HG02943 (cell line): ENCODE data around the gene ALKAL2.

ENCODE experiments used
- ATAC-seq: cut with Tn5 transposase; IDR thresholded peaks from one replicate; pipeline ENCODE4 v1.9.1; 2021; ENCODE audit warnings: mild to moderate bottlenecking, low read depth, moderate library complexity; ENCODE audit not compliant: unreplicated experiment

The ALKAL2 gene

GRCh38 chr2:295090-295489, 7.2 kb upstream of the ALKAL2 start:
- no peak for ATAC-seq

GRCh38 chr2:290090-290722, 2.3 kb upstream of the ALKAL2 start:
- ATAC-seq, result no peak

- ATAC-seq, result no peak
Observed at GRCh38 chr2:289362-290089, 1.6 kb upstream of the ALKAL2 start.

- no peak for ATAC-seq
Observed at GRCh38 chr2:288758-289361, 969 bp upstream of the ALKAL2 start.

- ATAC-seq, result no peak
Observed at GRCh38 chr2:287471-287885, 413 bp downstream of the ALKAL2 start.

GRCh38 chr2:286774-287392, 1.0 kb downstream of the ALKAL2 start:
- no peak for ATAC-seq

- no peak for ATAC-seq
Observed at GRCh38 chr2:286035-286434, 1.9 kb downstream of the ALKAL2 start.

- ATAC-seq, result no peak
Observed at GRCh38 chr2:285531-285930, 2.4 kb downstream of the ALKAL2 start.

- ATAC-seq, result no peak
Observed at GRCh38 chr2:284896-285492, 2.9 kb downstream of the ALKAL2 start.

GRCh38 chr2:283996-284794, 3.7 kb downstream of the ALKAL2 start:
- ATAC-seq, result no peak

- ATAC-seq, result no peak
Observed at GRCh38 chr2:282371-283263, 5.3 kb downstream of the ALKAL2 start.

- ATAC-seq, result no peak
Observed at GRCh38 chr2:281381-281780, 6.5 kb downstream of the ALKAL2 start.

- ATAC-seq, result no peak
Observed at GRCh38 chr2:280650-281110, 7.2 kb downstream of the ALKAL2 start.

GRCh38 chr2:279956-280649, 7.8 kb downstream of the ALKAL2 start:
- no peak for ATAC-seq

GRCh38 chr2:279366-279765, 8.5 kb downstream of the ALKAL2 start:
- ATAC-seq, result no peak

- no peak for ATAC-seq
Observed at GRCh38 chr2:278927-279320, 9.0 kb downstream of the ALKAL2 start.

GRCh38 chr2:278312-278926, 9.5 kb downstream of the ALKAL2 start:
- ATAC-seq, result no peak

GRCh38 chr2:275466-275865, 12.4 kb downstream of the ALKAL2 start:
- ATAC-seq, result peak; percentile 87
